GM18907 (cell line): Measurements from ENCODE around the gene SLC13A5.
"Not testable (repeated sequence)": the region's sequence is repeated elsewhere in the genome, so short reads cannot be mapped to it uniquely, and the experiment has no call there.

Experiments used
- ATAC-seq: cut with Tn5 transposase; IDR thresholded peaks from one replicate; pipeline ENCODE4 v1.9.1; 2021; ENCODE audit warnings: mild to moderate bottlenecking, moderate library complexity; ENCODE audit not compliant: unreplicated experiment

Gene SLC13A5

GRCh38 chr17:6711081-6711674 is 2.0 kb downstream of the SLC13A5 start:
- no peak for ATAC-seq

DNA sequence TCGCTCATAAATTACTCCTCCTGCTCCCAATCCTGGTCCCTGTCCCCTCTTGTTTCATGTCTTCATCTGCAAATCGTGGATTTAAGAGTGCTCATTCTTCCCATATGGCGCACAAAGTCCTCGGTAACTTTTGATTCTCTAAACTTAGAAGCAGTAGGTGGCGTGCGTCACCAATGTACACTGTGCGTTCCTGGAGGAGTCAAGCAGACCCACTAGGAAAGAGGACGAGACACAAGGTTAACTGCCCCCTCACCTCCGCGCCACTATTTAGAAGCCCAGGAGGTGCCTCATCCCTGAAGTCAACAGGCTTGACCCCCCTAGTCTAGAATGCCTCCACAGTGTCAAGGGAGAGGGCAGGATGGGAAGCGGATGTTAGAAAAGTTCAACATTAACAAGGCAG is 2.9 kb downstream of the SLC13A5 start:
- no peak for ATAC-seq

DNA sequence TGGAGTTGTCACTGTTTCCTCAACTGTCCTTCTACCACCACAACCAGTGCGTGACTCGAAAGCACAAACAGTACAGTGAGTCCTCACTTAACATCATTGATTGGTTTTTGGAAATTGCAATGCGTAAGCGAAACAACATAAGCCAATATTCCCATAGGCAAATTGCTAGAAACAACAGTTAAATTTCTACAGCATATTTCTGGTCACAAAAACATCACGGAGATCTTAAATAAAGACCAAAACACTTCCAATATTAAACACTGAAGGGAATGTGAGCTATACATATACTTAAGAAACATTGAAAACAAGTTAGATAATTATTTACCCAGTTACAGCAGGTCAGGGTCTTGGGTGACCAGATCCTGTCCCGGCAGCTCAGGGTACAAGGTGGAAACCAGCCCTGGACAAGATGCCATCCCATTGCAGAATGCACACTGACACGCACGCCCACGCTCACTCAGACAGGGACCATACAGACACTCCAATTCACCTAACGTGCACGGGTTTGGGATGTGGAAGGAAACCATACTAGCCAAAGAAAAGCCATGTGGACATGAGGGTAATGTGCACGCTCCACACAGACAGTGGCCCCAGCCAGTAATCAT is 4.7 kb downstream of the SLC13A5 start:
- ATAC-seq = no peak

DNA sequence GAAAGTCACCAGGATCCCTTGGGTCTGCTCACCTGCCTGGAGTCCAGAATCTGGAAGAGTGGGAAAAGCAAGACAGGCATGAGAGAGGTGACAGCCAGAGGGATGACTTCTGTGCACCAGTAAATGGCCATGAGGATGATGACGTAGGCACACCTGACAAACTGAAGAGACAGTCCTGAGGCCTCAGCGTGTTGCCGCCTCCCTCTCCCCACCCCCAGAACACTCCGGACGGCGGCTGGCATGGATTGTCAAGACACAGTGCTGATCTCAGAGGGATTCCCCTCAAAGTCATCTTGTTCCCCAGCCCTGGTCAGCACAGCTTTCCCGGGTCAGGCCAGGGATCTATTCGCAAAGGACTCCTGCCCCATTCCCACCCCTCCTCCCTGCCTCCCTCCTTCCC is 6.2 kb downstream of the SLC13A5 start:
- ATAC-seq = no peak

GRCh38 chr17:6706499-6706898 is 6.7 kb downstream of the SLC13A5 start:
- ATAC-seq = no peak

GRCh38 chr17:6704470-6705052 is 8.6 kb downstream of the SLC13A5 start:
- no peak for ATAC-seq

DNA sequence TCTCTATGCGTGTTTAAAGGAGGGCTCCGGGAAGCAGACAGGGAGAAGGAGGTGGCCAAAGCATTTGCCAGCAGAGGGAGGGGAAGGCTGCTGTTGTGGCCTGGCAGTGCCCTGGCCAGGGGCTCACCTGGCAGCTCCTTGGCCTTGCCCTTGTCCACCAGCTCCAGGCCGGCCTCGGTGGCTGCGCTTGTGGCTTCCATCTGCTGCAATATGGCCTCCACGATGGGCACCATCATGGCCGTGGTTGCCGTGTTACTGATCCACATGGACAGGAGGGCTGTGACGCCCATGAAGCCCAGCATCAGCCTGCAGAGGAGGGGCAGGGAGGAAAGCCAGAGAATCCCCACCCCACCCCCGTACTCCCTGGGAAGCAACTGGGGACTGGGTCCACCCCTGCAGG is 9.4 kb downstream of the SLC13A5 start:
- no peak for ATAC-seq

DNA sequence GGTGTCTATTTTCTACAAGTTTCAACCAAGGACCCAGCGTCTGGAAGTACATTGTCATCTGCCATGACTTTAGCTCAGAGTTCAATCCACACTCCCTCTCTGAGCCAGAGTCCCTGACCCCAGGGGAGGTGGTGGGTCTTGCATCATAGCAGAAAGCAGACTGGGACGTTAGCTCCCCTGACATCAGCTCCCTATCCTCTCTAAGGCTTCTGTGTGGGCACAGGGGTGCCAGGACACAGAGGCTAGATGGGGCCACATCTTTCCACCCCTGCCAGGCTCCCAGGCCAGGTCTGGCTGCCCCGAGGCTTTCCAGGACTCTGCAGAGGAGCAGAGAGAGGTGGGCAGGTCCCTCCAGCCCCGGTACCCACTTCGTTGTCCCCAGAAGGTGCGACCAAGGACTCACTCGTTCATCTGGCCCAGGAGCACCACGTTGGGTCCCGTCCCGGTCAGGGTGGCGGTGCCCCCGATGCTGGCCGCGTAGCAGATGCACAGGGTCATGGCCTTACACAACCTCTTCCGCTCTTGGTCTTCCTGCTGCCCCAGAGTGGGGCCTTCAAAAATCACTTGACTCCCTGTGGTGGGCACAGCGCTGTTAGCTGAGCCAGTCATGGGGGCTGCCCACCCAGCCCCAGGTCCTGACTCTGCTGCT is 10.5 kb downstream of the SLC13A5 start:
- ATAC-seq = no peak

GRCh38 chr17:6701719-6702118 is 11.4 kb downstream of the SLC13A5 start:
- no peak for ATAC-seq

- ATAC-seq = no peak
Measured at GRCh38 chr17:6700948-6701307, 12.2 kb downstream of the SLC13A5 start.

DNA sequence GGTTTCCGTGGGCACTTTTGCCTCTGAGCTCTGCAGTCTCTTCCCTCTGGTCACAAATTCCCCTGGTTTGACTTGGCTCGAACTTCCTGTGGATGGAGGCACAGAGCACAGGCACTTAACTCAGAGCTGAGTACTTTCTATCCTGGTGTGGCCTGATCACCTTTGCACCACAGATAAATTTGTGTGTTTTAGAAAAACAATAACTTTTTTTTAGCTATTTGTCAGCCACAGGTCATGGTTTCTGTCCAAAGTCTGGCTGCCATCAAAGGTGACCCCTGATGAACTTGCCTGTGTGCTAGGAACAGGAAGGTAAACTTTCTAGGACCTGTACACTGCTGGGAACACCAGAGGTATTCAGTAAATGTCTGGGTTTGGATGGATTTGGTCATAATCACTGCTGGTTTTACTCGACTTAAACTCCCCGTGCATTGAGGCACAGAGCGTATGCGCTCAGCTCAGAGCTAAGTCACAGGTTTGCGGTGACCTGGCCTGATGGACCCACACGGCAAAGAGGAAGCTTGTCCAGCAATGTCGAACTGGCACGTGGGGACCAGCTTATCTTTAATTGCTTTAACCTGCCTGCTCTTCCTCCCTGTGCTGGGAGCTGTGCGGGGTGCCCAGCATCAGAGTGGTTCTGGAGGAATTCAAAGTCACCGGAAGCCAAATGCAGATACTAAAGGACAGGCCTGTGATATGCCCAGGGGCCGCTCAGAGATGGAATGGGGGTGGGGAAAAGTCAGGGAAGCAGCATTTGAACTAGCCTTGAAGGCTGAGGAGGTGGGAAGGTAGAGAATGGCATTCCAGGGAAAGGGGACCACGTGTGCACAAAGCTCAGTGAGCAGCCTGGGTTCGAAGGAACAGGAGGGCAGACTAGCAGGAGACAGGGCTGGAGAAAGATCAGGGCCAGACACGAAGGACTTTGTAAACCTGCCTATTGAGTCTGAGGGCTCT is 12.9 kb downstream of the SLC13A5 start:
- no peak for ATAC-seq

- no peak for ATAC-seq
Measured at GRCh38 chr17:6698004-6698403, 15.2 kb downstream of the SLC13A5 start.

DNA sequence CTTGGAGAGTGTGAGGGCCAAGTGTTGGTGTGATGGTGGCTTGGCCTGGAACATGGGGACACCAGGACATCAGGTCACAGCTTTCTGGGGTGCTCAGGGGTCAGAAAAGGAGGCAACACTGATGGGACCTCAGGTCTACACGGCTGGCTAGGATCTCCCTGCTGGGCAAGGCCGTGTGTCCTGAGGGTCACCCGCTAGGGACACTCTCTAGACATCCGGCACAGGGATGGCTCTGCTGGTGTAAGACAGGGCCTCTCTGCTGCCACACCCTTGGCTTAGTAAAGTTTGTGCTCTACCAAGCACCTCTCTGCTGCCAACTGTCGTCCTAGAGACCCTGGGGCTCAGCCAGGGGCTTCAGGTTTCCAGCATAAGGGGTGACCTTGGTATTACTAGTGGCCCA is 16.3 kb downstream of the SLC13A5 start:
- ATAC-seq = no peak

- ATAC-seq = no peak
Measured at GRCh38 chr17:6695565-6695964, 17.6 kb downstream of the SLC13A5 start.

GRCh38 chr17:6695051-6695450 is 18.1 kb downstream of the SLC13A5 start:
- ATAC-seq = no peak

DNA sequence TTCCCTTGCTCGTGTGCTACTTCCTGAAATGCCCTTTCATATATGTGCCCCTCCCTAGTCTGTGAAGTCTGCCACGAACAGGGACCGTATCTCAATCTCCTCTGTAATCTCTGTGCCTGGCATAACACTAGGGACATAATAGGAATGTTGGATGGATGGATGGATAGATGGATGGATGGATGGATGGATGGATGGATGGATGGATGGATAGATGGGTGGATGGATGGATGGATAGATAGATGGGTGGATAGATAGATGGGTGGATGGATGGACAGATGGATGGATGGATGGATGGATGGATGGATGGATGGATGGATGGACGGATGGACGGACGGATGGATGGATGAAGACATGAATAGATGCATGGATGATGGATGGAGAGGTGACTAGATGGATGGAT is 21.2 kb downstream of the SLC13A5 start:
- not testable (repeated sequence) for ATAC-seq

DNA sequence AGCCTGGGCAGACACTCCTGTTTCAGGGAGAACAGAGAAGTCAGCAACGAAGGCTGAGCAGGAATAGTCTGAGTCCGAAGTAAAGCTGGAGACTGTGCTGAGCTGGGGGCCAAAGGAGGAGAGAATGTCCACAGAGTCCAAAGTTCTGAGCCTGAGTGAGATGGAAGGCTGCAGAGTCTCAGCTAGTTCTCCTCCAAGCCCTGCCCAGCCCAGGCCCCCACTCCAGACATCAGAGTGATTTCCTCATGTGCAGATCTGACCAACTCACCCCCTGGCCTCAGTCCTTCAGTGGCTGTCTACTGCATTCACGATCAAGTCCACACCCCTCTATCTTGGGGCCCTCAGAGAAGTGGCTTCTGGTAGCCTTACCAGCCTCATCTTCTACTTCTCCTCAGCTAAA is 21.6 kb downstream of the SLC13A5 start:
- ATAC-seq = no peak

DNA sequence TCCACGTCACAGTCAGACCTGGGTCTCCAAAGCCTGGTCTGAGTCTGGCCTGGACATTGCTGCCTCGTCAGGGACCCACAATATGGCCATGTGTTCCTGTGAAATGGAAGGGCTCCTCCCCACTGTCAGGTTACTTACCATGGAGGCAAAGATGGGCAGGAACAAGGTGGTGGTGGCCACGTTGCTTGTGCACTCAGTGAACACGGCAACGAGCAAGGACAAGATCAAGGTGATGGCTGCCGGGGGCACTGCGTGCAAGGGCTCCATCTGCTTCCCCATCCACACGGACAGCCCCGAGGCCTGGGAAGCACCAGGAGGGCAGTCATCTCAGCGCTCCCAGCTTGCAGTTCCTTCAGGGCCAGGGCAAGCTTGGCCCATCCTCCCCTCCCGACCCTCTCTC is 22.5 kb downstream of the SLC13A5 start:
- ATAC-seq = no peak

DNA sequence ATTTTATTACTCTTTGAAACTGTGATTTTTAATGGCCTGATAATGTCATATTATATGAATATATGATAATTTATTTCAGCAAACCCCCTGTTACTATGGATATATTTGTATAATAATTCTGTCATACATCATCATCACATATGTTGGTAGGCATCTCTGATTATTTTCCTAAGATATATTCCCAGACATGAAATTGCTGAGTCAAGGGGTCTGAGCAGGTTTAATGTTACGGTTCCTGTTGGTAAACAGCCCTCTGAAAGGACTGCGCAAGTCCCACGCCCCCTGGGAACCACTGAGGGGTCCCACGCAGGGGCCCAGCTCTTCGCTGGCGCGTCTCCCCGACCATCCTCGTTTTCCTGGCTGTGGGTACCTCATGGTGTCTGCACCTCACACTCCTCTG is 24.2 kb downstream of the SLC13A5 start:
- no peak for ATAC-seq

- ATAC-seq = no peak
Measured at GRCh38 chr17:6686026-6686425, 27.1 kb downstream of the SLC13A5 start.
